Prostate gland (tissue), 2 donors: ENCODE data around the gene MPIG6B.

Experiments
- CTCF ChIP-seq, 4 experiments: fragments of 200-600 bp in 2 of 4; fragments of 450-650 bp in 2 of 4; sonication (generic) in 2 of 4; IDR thresholded peaks; 1 replicate in 3 of 4; 2 replicates in 1 of 4; pipeline ENCODE4 v1.5.1; 2016 to 2019; ENCODE audit warnings: antibody characterized with exemption in 4 of 4, mild to moderate bottlenecking in 2 of 4, moderate library complexity in 2 of 4
- POLR2A ChIP-seq: fragments of 450-650 bp; IDR thresholded peaks from one replicate; pipeline ENCODE4 v1.6.1; 2016; ENCODE audit warnings: antibody characterized with exemption, mild to moderate bottlenecking
- POLR2AphosphoS5 ChIP-seq: sonication (generic); formaldehyde crosslinking; IDR thresholded peaks from one replicate; pipeline ENCODE4 v1.6.1; 2017; ENCODE audit warnings: antibody characterized with exemption

- no peak for TF ChIP-seq POLR2A
- no peak for TF ChIP-seq POLR2AphosphoS5
- no peak for TF ChIP-seq CTCF (IDR thresholded peaks at IDR 0.05)
Measured at GRCh38 chr6:31705931-31706330, 17.2 kb upstream of the MPIG6B start.
